ENCODE results near the gene TUBA1C.

The TUBA1C gene

GRCh38 chr12:49322708-49323523, 58.0 kb downstream of the TUBA1C start, which contains the start of gene TROAP (continued):
- TF ChIP-seq, protein P1, sequence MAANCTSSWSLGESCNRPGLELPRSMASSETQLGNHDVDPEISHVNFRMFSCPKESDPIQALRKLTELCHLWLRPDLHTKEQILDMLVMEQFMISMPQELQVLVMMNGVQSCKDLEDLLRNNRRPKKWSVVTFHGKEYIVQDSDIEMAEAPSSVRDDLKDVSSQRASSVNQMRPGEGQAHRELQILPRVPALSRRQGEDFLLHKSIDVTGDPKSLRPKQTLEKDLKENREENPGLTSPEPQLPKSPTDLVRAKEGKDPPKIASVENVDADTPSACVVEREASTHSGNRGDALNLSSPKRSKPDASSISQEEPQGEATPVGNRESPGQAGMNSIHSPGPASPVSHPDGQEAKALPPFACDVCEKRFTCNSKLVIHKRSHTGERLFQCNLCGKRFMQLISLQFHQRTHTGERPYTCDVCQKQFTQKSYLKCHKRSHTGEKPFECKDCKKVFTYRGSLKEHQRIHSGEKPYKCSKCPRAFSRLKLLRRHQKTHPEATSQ (tag by site-specific recombination; IDR thresholded peaks at IDR 0.05) = no peak
- TF ChIP-seq ZNF776 (tag by site-specific recombination; IDR thresholded peaks at IDR 0.05; ENCODE audit: borderline replicate concordance) (no peak), ZNF843 (tag by site-specific recombination; IDR thresholded peaks at IDR 0.05) (peak; percentile 49; the same call in 1 of the 2 replicates), ZSCAN18 (tag by site-specific recombination; IDR thresholded peaks at IDR 0.05) (no peak), ZFHX2 (tag by site-specific recombination; conservative IDR thresholded peaks at IDR 0.05) (no peak; the same call in 1 of the 2 replicates), MZF1 (tag by site-specific recombination; IDR thresholded peaks at IDR 0.05; ENCODE audit: borderline replicate concordance) (no peak), SCRT1 (tag by site-specific recombination; IDR thresholded peaks at IDR 0.05; ENCODE audit: borderline replicate concordance) (no peak), ZNF391 (tag by site-specific recombination; IDR thresholded peaks at IDR 0.05; ENCODE audit: borderline replicate concordance, low read depth) (no peak), ZNF654 (tag by site-specific recombination; IDR thresholded peaks at IDR 0.05; ENCODE audit: low read depth) (no peak), ZNF514 (tag by site-specific recombination; IDR thresholded peaks at IDR 0.05) (no peak), AEBP2 (tag by site-specific recombination; IDR thresholded peaks at IDR 0.05; ENCODE audit: borderline replicate concordance) (no peak), ZNF239 (tag by site-specific recombination; IDR thresholded peaks at IDR 0.05) (no peak), ZNF416 (tag by site-specific recombination; IDR thresholded peaks at IDR 0.05) (no peak), ZNF701 (tag by site-specific recombination; IDR thresholded peaks at IDR 0.05) (no peak), KLF10 (tag by site-specific recombination; IDR thresholded peaks at IDR 0.05) (peak; percentile 24; the same call in 1 of the 2 replicates), MYNN (tag by site-specific recombination; IDR thresholded peaks at IDR 0.05; ENCODE audit: borderline replicate concordance) (no peak), ZNF121 (tag by site-specific recombination; IDR thresholded peaks at IDR 0.05) (peak; percentile 97), SALL2 (tag by site-specific recombination; IDR thresholded peaks at IDR 0.05; ENCODE audit: borderline replicate concordance) (no peak), ZNF341 (tag by site-specific recombination; IDR thresholded peaks at IDR 0.05; ENCODE audit: low read depth) (no peak; the same call in 1 of the 2 replicates), ZNF324 (tag by site-specific recombination; IDR thresholded peaks at IDR 0.05) (no peak), ZNF146 (tag by site-specific recombination; IDR thresholded peaks at IDR 0.05) (no peak), ZNF2 (tag by site-specific recombination; IDR thresholded peaks at IDR 0.05) (peak; percentile 74), ZNF768 (tag by site-specific recombination; IDR thresholded peaks at IDR 0.05) (no peak), TRIM28 (IDR thresholded peaks at IDR 0.05; ENCODE audit: borderline replicate concordance, low read length) (no peak)
- TF ChIP-seq, protein P2, sequence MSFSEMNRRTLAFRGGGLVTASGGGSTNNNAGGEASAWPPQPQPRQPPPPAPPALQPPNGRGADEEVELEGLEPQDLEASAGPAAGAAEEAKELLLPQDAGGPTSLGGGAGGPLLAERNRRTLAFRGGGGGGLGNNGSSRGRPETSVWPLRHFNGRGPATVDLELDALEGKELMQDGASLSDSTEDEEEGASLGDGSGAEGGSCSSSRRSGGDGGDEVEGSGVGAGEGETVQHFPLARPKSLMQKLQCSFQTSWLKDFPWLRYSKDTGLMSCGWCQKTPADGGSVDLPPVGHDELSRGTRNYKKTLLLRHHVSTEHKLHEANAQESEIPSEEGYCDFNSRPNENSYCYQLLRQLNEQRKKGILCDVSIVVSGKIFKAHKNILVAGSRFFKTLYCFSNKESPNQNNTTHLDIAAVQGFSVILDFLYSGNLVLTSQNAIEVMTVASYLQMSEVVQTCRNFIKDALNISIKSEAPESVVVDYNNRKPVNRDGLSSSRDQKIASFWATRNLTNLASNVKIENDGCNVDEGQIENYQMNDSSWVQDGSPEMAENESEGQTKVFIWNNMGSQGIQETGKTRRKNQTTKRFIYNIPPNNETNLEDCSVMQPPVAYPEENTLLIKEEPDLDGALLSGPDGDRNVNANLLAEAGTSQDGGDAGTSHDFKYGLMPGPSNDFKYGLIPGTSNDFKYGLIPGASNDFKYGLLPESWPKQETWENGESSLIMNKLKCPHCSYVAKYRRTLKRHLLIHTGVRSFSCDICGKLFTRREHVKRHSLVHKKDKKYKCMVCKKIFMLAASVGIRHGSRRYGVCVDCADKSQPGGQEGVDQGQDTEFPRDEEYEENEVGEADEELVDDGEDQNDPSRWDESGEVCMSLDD (tag by site-specific recombination; IDR thresholded peaks at IDR 0.05) = no peak
- TF ChIP-seq, protein P3, sequence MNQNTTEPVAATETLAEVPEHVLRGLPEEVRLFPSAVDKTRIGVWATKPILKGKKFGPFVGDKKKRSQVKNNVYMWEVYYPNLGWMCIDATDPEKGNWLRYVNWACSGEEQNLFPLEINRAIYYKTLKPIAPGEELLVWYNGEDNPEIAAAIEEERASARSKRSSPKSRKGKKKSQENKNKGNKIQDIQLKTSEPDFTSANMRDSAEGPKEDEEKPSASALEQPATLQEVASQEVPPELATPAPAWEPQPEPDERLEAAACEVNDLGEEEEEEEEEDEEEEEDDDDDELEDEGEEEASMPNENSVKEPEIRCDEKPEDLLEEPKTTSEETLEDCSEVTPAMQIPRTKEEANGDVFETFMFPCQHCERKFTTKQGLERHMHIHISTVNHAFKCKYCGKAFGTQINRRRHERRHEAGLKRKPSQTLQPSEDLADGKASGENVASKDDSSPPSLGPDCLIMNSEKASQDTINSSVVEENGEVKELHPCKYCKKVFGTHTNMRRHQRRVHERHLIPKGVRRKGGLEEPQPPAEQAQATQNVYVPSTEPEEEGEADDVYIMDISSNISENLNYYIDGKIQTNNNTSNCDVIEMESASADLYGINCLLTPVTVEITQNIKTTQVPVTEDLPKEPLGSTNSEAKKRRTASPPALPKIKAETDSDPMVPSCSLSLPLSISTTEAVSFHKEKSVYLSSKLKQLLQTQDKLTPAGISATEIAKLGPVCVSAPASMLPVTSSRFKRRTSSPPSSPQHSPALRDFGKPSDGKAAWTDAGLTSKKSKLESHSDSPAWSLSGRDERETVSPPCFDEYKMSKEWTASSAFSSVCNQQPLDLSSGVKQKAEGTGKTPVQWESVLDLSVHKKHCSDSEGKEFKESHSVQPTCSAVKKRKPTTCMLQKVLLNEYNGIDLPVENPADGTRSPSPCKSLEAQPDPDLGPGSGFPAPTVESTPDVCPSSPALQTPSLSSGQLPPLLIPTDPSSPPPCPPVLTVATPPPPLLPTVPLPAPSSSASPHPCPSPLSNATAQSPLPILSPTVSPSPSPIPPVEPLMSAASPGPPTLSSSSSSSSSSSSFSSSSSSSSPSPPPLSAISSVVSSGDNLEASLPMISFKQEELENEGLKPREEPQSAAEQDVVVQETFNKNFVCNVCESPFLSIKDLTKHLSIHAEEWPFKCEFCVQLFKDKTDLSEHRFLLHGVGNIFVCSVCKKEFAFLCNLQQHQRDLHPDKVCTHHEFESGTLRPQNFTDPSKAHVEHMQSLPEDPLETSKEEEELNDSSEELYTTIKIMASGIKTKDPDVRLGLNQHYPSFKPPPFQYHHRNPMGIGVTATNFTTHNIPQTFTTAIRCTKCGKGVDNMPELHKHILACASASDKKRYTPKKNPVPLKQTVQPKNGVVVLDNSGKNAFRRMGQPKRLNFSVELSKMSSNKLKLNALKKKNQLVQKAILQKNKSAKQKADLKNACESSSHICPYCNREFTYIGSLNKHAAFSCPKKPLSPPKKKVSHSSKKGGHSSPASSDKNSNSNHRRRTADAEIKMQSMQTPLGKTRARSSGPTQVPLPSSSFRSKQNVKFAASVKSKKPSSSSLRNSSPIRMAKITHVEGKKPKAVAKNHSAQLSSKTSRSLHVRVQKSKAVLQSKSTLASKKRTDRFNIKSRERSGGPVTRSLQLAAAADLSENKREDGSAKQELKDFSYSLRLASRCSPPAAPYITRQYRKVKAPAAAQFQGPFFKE (tag by site-specific recombination; IDR thresholded peaks at IDR 0.05; ENCODE audit: borderline replicate concordance) = no peak
